HG03108 (cell line): ENCODE data around the gene ORAI3.
A peak's percentile ranks its signal among the peaks of the same experiment; 100 is the strongest.

Source experiments
- ATAC-seq: cut with Tn5 transposase; IDR thresholded peaks from one replicate; pipeline ENCODE4 v1.9.1; 2021; ENCODE audit warnings: moderate library complexity; ENCODE audit not compliant: unreplicated experiment

Gene ORAI3

GRCh38 chr16:30946671-30947540, 2.0 kb upstream of the ORAI3 start:
- ATAC-seq = no peak

GRCh38 chr16:30947541-30947858, 1.4 kb upstream of the ORAI3 start:
- ATAC-seq = no peak

GRCh38 chr16:30947859-30948666, 805 bp upstream of the ORAI3 start:
- peak; percentile 9 for ATAC-seq

- peak; percentile 45 for ATAC-seq
Observed at GRCh38 chr16:30949650-30950515, 1.0 kb downstream of the ORAI3 start.

- no peak for ATAC-seq
Observed at GRCh38 chr16:30950516-30951065, 1.7 kb downstream of the ORAI3 start.

GRCh38 chr16:30951193-30951592, 2.3 kb downstream of the ORAI3 start:
- ATAC-seq = no peak

- ATAC-seq = no peak
Observed at GRCh38 chr16:30951750-30952149, 2.9 kb downstream of the ORAI3 start.

- ATAC-seq = no peak
Observed at GRCh38 chr16:30953111-30953510, 4.2 kb downstream of the ORAI3 start.

- no peak for ATAC-seq
Observed at GRCh38 chr16:30953511-30954124, 4.8 kb downstream of the ORAI3 start.

- ATAC-seq = no peak
Observed at GRCh38 chr16:30954993-30955392, 6.1 kb downstream of the ORAI3 start.

- ATAC-seq = peak; percentile 27
Observed at GRCh38 chr16:30956601-30957455, 8.0 kb downstream of the ORAI3 start.

- peak; percentile 62 for ATAC-seq
Observed at GRCh38 chr16:30957456-30958174, 8.7 kb downstream of the ORAI3 start, which contains the start of gene SETD1A. Gene SETD1A, plus strand, starts transcription at chr16:30957754. Its CDS starts 978 bp downstream, at chr16:30958732.

- peak; percentile 9 for ATAC-seq
Observed at GRCh38 chr16:30958175-30959079, 9.6 kb downstream of the ORAI3 start.

GRCh38 chr16:30961384-30961783, 12.5 kb downstream of the ORAI3 start:
- ATAC-seq = no peak

- ATAC-seq = no peak
Observed at GRCh38 chr16:30963925-30964511, 15.2 kb downstream of the ORAI3 start.

GRCh38 chr16:30964574-30965226, 15.8 kb downstream of the ORAI3 start:
- ATAC-seq = no peak

GRCh38 chr16:30965436-30965835, 16.6 kb downstream of the ORAI3 start:
- no peak for ATAC-seq
